Pancreas (tissue), 10 donors: ENCODE measurements around the gene FBLN1. TPM values are rescaled to one million over a fixed set of nuclear protein-coding genes. Genes with fewer than 3 reads are reported as not detected.

Source experiments
- ATAC-seq, 4 donors: fragments of 200-7000 bp; cut with Tn5 transposase; one replicate each; pipeline versions ENCODE4 v1.8.0 to v1.9.1; 2020; ENCODE audit warnings: mild to moderate bottlenecking in 4 of 4, moderate library complexity in 4 of 4
- DNase-seq, 6 donors: peaks; one replicate each; pipeline ENCODE4 v3.0.0-alpha.2; 2020
- FAIRE-seq: peaks from 2 replicates; lab custom pipeline; 2012; peaks lifted over from hg19 to GRCh38; lab: Jason Lieb, UNC
- H3K27ac ChIP-seq, 4 donors: fragments of 200-600 bp; sonication (generic); 1 replicate in 3 of 4; 2 replicates in 1 of 4; pipeline versions ENCODE4 v1.5.0 to v1.8.0; 2020
- H3K27me3 ChIP-seq, 4 donors: fragments of 200-600 bp; one replicate each; pipeline ENCODE4 v1.8.0; 2021
- H3K36me3 ChIP-seq, 3 donors: fragments of 200-600 bp; sonication (generic) in 1 of 3; one replicate each; pipeline versions ENCODE4 v1.5.0 to v1.8.0; 2020 to 2021
- H3K4me1 ChIP-seq, 3 donors: fragments of 200-600 bp; one replicate each; pipeline ENCODE4 v1.8.0; 2021
- H3K4me3 ChIP-seq, 4 donors: fragments of 200-600 bp; sonication (generic) in 2 of 4; one replicate each; pipeline versions ENCODE4 v1.5.0 to v1.8.0; 2020 to 2021
- H3K9me3 ChIP-seq, 4 donors: fragments of 200-600 bp; one replicate each; pipeline ENCODE4 v1.8.0; 2021
- WGBS, 2 donors: extraction: QIAGEN DNeasy Blood & Tissue Kit; methylation state at CpG; one replicate each; pipeline ENCODE4 v1.1.7; 2013; 5-methylcytosine and 5-hydroxymethylcytosine counted together
- intact Hi-C, 3 donors: fragments of 100-400 bp; cut with DNase I; formaldehyde crosslinking; loops; one replicate each; pipeline versions ENCODE4 v1.11.1 to v1.14.2; 2022
- polyA plus RNA-seq, 2 donors: library from polyadenylated mRNA; stranded (reverse); fragments of 200-250 nt; gene quantifications; one replicate each; pipeline ENCODE4 v1.2.3, GENCODE V29; 2013
- total RNA-seq, 6 donors: library from RNA; stranded (reverse); fragmentation: NEBNext Ultra II Directional in 4 of 6; extraction: Animal tissue kit (Norgen Biotek cat#: 25700) in 4 of 6; gene quantifications; one replicate each; pipeline versions ENCODE4 v1.2.1 to v1.2.4, GENCODE V29; 2021 to 2023
- TF ChIP-seq, protein P1 (sequence below), 4 donors: fragments of 200-600 bp; sonication (generic) in 3 of 4; IDR thresholded peaks; one replicate each; pipeline versions ENCODE4 v1.5.0 to v1.8.0; 2021; ENCODE audit warnings: antibody characterized with exemption in 4 of 4
- donor health status: healthy with polysubstance abuse.
- donor health status: DM: no; HTN: no; CAD: no; lungs with moderate emphysema.
- donor health status: DM: no; HTN: no; CAD: no.
- donor health status: control.
- donor health status: control.
- donor health status: Bipolar disorder and iron deficiency.
- donor health status: DM: yes; HTN: yes; CAD: no.
- donor health status: DM: no; HTN: no; CAD: no.
- donor health status: DM: no; HTN: no; CAD: no.
- donor health status: DM: yes; HTN: yes; CAD: no.

FBLN1 gene
- total and polyA plus RNA-seq, 8 donors, result 12.0 to 114 (median 21.5) TPM

DNA sequence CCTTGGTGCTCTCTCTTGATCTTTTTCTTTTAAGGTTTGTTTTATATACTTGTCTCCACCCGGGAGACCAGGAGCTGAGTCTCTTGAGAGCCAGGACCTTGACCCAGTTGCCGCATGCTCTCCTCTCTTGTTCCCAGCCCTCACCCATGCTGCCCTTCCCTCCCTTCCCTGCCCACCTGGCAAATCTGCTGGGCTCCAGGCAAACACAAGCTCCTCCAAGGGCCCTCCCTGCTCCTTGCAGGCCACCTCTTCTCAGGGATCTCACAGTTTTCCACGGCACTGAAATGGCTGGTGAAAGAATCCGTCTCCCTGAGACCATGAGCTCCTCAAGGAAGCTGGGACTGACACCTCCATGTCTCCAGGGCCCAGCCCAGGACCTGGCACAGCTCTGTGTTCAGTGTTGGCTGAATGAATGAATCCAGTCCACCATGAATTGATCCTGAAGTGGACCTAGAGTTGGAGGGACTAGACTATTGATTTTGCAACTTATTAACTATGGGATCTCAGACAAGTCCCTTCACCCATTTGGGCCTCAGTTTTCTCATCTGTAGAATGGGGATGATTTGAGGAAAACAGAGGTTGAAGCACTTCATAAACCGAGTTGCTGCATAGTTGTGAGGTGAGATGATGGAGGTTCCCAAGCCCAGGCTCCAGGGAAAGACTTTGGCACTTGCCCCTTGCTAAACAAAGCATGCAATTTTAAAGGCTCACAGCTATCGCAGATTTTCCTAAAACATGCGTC lies 25.1 kb upstream of the FBLN1 start:
- no peaks in the 10 kb centered on the region for H3K4me1 ChIP-seq
- no peak for FAIRE-seq
- TF ChIP-seq, protein P1, sequence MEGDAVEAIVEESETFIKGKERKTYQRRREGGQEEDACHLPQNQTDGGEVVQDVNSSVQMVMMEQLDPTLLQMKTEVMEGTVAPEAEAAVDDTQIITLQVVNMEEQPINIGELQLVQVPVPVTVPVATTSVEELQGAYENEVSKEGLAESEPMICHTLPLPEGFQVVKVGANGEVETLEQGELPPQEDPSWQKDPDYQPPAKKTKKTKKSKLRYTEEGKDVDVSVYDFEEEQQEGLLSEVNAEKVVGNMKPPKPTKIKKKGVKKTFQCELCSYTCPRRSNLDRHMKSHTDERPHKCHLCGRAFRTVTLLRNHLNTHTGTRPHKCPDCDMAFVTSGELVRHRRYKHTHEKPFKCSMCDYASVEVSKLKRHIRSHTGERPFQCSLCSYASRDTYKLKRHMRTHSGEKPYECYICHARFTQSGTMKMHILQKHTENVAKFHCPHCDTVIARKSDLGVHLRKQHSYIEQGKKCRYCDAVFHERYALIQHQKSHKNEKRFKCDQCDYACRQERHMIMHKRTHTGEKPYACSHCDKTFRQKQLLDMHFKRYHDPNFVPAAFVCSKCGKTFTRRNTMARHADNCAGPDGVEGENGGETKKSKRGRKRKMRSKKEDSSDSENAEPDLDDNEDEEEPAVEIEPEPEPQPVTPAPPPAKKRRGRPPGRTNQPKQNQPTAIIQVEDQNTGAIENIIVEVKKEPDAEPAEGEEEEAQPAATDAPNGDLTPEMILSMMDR (IDR thresholded peaks at IDR 0.05), result no peak
- H3K27ac ChIP-seq, result no peak overlapping the region
- ATAC-seq, result no peak
- H3K9me3 ChIP-seq, result no peaks in the 10 kb centered on the region
- WGBS, 2 donors, result 67 to 82% methylated on average over 7 of the region's 7 CpGs
- intact Hi-C loops, result no loop called here
- H3K36me3 ChIP-seq, result no peaks in the 10 kb centered on the region
- no peaks in the 10 kb centered on the region for H3K27me3 ChIP-seq
- no peak overlapping the region for H3K4me3 ChIP-seq
- no peak for DNase-seq

GRCh38 chr22:45478108-45478771 lies 24.4 kb upstream of the FBLN1 start:
- Histone ChIP-seq H3K4me1 (no peaks in the 10 kb centered on the region), H3K27me3 (no peaks in the 10 kb centered on the region), H3K36me3 (no peaks in the 10 kb centered on the region), H3K27ac (no peak overlapping the region), H3K9me3 (no peaks in the 10 kb centered on the region), H3K4me3 (no peak overlapping the region)
- DNase-seq, result no peak
- FAIRE-seq, result no peak
- TF ChIP-seq, protein P1 (IDR thresholded peaks at IDR 0.05), result no peak
- 77 to 81% methylated on average over 11 of the region's 11 CpGs for whole genome bisulfite sequencing, 2 donors
- intact Hi-C loops, result no loop called here
- no peak for ATAC-seq

DNA sequence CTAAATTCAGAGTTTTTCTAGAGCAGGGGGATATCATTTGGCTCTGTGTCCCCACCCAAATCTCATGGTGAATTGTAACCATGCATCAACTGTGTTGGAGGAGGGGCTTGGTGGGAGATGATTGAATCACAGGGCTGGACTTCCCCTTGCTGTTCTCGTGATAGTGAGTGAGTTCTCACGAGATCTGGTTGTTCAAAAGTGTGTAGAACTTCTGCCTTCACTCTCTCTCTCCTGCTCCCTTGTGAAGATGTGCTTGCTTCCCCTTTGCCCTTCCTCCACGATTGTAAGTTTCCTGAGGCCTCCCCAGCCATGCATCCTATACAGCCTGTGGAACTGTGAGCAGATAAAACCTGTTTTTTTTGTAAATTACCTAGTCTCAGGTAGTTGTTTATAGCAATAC lies 22.0 kb upstream of the FBLN1 start:
- H3K27ac ChIP-seq, result no peak overlapping the region
- H3K36me3 ChIP-seq, result no peaks in the 10 kb centered on the region
- 53 to 63% methylated on average over 3 of the region's 3 CpGs for WGBS, 2 donors
- no peaks in the 10 kb centered on the region for H3K4me1 ChIP-seq
- FAIRE-seq (no peak), ATAC-seq (no peak), DNase-seq (no peak)
- H3K27me3 ChIP-seq, result no peaks in the 10 kb centered on the region
- H3K9me3 ChIP-seq, result no peaks in the 10 kb centered on the region
- intact Hi-C loops, result no loop called here
- H3K4me3 ChIP-seq, result no peak overlapping the region
- TF ChIP-seq, protein P1 (IDR thresholded peaks at IDR 0.05), result no peak

GRCh38 chr22:45481661-45482060 lies 21.0 kb upstream of the FBLN1 start:
- H3K27ac ChIP-seq, result no peak overlapping the region
- H3K36me3 ChIP-seq, result no peaks in the 10 kb centered on the region
- no peak for DNase-seq
- no peak overlapping the region for H3K4me3 ChIP-seq
- no peaks in the 10 kb centered on the region for H3K9me3 ChIP-seq
- TF ChIP-seq, protein P1 (IDR thresholded peaks at IDR 0.05), result no peak
- intact Hi-C loops, result no loop called here
- 54 to 69% methylated on average over 5 of the region's 5 CpGs for WGBS, 2 donors
- ATAC-seq, result no peak
- FAIRE-seq, result no peak
- no peaks in the 10 kb centered on the region for H3K4me1 ChIP-seq
- no peaks in the 10 kb centered on the region for H3K27me3 ChIP-seq

- 39 to 48% methylated on average over 2 of the region's 2 CpGs for WGBS, 2 donors
- TF ChIP-seq, protein P1 (IDR thresholded peaks at IDR 0.05), result no peak
- DNase-seq, result no peak
- ATAC-seq, result no peak
- no peaks in the 10 kb centered on the region for H3K4me1 ChIP-seq
- no peak for FAIRE-seq
- H3K4me3 ChIP-seq, result no peak overlapping the region
- H3K36me3 ChIP-seq, result no peaks in the 10 kb centered on the region
- intact Hi-C loops, result no loop called here
- H3K27ac ChIP-seq, result no peak overlapping the region
- no peaks in the 10 kb centered on the region for H3K27me3 ChIP-seq
- H3K9me3 ChIP-seq, result no peaks in the 10 kb centered on the region
Measured at GRCh38 chr22:45482169-45482568, 20.5 kb upstream of the FBLN1 start.
